CD4-positive, alpha-beta T cell treated with Interleukin-15 for 4 hours (primary cell): ENCODE results near the gene TRIOBP.
"Not testable (repeated sequence)": the region's sequence is repeated elsewhere in the genome, so short reads cannot be mapped to it uniquely, and the experiment has no call there.

Experiments
- DNase-seq: peaks from one replicate; pipeline ENCODE4 v3.0.0-alpha.2; 2020; ENCODE audit warnings: low spot score

The TRIOBP gene

DNA sequence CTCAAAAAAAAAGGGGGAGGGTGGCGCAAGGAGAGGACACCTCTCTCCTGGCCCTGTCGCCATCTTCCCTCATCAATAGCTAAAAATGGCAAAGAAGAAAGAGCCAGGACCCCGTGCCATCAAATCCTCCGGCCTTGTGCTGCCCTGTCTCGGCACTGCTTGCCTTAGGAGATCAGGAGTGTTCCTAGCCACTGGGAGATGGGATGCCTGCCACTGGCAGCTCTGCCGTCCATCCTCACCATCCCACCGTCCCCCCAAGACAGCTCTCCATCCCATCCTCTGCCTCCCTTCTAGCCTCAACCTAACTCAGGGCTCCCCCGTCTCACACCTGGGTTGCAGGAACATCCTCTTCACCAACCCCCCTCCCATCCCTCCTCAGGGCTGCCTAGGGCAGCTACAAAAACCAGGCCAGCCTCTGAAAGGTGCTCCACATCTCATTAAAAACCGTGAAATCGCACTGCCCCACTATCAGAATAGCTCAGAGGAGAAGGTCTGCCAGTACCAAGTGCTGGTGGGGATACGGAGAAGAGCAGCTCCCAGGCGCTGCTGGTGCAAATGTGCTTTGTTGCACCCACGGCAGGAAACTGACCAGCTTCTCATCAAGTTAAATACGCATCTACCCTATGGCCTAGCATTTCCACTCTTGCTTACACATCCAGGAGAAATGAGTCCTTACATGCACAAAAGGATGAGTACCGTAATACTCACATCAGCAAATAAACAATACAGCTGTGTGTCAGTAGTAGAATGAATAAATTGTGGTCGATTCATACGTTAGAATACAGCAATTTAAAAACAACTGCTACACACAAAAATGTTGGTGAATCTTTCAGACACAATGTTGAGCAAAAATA is 79.2 kb downstream of the TRIOBP start:
- DNase-seq = no peak

- no peak for DNase-seq
These were observed 79.8 kb downstream of the TRIOBP start for GRCh38 chr22:37776639-37777005.

GRCh38 chr22:37777122-37777687 is 80.4 kb downstream of the TRIOBP start:
- no peak for DNase-seq

DNA sequence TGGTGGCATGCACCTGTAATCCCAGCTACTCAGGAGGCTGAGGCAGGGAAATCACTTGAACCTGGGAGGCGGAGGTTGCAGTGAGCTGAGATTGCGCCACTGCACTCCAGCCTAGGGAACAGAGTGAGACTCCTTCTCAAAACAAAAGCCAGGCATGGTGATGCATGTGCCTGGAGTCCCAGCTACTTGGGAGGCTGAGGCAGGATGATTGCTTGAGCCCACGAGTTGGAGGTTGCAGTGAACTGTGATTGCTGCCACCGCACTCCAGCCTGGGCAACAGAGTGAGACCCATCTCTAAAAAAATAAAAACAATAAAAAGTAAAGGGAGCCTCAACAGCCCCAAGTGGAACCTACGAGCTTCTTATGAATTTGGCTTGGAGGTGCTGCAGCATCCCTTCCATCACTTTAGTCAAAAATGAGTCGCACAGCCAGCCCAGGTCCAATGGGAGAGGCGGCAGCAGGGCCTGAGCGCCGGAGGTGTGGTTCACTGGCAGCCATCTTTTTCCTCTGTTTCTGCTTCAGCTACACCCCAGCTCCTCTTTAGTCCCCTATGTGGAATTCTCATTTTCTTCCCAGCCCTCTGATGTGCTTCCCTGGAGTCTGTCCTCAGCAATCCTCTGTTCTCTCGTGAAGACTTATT is 81.6 kb downstream of the TRIOBP start:
- DNase-seq = no peak

DNA sequence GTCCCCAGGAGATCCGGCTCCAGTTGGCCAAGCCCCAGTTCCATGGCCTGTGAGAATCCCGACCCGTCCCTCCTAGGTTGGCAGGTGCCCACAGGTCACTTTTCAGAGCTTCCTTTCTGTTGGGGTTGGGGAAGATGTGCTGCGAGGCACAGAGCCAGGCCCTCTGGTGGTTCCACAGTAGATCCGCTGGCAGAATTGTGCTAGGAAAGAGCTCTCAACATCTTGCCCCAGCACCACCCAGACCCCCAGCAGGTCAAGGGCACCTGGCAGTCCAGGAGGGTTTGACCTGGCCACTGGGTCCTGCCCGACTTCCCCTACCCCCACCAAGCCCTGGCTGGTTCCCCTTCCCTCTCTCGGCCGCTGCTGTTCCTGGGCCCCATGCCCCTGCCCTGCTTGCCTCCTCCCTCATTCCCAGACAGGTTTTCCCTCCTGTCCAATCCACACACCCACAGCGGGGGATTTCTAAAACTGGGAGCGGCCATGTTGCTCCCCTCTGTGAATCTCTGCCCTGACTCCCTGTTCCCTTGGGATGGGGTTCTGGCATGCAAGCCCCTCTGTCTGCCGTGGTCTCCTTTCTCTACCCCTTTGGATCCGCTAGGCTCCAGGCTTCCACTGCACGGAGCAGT is 84.7 kb downstream of the TRIOBP start:
- no peak for DNase-seq

- no peak for DNase-seq
These were observed 85.7 kb downstream of the TRIOBP start for GRCh38 chr22:37782340-37783168.

- DNase-seq = no peak
These were observed 88.1 kb downstream of the TRIOBP start for GRCh38 chr22:37784829-37785495.

DNA sequence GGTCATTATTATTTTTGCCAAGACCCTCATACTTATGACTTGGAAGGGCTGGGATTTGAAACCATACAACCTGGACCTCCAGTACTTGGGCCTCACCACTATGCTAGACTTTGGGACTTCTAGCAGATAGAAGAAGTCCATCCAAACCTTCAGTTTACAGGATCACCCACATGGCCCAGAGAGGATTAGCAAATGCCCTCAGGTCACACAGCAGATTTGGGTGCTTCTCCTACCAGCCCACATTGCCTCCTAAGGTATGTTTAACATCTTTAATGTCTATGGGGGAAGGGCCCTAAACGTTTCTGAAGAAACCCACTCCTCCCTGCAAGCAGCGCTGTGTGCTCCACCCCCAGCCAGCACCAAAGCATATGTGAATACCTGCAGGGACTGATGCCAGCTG is 93.4 kb downstream of the TRIOBP start:
- no peak for DNase-seq

GRCh38 chr22:37792494-37792893 is 95.6 kb downstream of the TRIOBP start:
- no peak for DNase-seq

- DNase-seq = no peak
These were observed 97.5 kb downstream of the TRIOBP start for GRCh38 chr22:37794376-37794775.

DNA sequence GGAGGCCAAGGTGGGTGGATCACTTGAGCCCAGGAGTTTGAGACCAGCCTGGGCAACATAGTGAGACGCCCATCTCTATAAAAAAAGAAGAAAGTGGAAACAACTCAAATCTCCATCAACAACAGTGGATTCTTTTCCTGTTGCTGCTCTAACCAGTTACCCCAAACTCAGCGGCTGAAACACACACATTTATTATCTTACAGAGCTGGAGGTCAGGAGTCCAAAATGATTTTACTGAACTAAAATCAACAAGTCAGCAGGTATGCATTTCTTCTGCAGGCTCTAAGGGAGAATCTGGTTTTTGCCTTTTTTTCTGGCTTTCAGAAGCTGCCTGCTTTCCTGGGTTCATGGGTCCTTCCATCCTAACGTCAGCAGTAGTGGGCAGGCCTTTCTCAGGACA is 99.2 kb downstream of the TRIOBP start:
- no peak for DNase-seq

- not testable (repeated sequence) for DNase-seq
These were observed 100.4 kb downstream of the TRIOBP start for GRCh38 chr22:37797259-37797658.

DNA sequence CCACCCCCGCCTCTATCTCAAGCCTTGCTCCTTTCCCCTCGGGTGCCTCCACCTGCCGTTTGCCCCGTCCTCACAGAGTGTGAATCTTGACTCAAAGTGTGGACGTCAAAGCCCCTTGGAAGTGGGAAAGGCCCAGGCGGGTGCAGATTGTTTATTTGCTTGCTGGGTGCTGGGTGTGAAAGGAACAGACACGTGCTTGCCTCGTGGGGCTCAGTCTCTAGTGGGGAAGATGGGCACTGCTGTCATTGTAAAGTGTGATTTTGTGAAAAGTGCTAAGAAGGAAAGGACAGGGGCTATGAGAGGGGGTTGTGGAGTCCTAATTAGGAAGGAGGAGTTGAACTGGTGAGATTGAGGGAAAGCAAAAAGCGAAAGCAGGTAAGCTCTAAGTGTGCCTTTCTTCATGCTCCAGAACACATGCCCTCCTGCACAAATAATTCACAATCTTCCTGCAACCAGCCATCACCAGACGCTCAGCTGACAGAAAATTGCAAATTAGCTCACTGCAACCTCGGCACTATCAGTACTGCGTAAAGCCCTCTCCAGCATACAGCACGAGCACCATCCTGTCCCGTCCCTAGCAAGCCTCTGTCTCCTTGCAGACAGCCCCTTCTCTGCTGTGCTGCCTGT is 101.1 kb downstream of the TRIOBP start:
- no peak for DNase-seq

GRCh38 chr22:37799979-37800378 is 103.1 kb downstream of the TRIOBP start:
- not testable (repeated sequence) for DNase-seq

DNA sequence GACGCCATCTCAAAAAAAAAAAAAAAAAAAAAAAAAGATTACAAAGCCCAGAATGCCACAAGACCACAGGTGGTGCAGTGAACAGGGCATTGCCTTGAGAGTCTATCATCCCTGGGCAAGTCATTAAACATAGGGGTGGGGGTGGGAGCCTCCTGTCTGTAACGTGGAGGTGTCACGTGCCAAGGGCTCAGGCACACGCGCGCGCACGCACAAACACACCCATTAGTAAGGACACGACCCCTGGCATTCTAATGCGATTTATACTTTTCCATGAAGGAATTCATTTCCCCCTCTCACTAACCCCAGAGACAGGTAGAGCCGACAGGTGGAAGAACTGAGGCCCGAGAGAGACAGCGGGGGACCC is 105.1 kb downstream of the TRIOBP start:
- no peak for DNase-seq

GRCh38 chr22:37802310-37803194 is 105.7 kb downstream of the TRIOBP start:
- DNase-seq = no peak

DNA sequence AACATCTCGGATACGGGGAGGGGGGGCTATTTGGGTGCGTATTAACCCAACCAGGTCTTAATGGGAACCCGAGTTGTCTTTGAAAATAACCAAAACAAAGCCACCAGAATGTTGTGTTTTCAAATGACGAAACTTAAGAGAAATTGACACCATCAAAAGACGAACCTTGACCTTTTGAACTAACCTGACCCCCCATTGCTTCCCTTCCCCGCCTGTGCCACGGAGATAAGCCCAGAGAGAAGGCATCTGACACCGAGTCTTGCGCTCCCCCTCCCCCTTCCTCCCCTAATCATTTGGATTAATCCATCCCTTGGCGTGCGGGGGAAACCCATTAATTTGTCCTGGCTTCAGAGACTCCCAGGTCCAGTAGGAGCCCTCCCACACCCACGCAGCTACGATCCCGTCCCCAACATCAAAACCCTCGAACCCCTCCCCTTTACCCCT is 106.4 kb downstream of the TRIOBP start:
- DNase-seq = no peak

DNA sequence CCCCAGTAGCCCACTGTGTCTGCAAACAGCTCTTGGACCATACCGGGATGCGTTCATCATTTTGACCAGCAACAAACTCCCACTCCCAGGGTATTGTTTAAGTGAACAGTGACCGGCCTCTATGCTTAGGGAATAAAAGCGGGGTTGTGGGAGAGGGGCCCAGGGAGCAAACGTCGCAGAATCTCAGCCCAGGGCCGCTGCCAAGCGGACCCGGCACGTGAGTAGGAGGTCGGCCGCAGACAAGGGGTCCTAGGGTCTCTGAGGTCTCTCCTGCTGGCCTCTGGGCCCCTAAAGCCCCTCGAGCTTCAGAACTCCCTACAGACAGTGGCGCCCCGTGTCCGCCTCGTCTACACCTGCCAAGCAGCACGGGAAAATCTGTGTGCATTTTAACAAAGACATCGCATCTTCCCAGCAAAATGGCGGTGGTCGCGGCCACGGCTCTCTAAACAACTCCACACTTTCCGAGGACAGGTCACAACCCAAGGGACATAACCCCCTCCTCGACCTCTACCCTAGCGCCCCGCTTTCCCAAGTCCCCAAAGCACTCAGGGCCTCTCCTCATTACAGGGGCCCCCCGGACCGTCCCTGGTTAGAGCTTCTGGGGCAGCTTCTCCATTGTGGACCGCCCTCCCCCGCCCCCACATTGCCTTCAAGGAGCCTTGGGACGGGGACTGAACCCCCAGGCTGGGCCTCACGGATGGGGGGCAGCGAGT is 106.9 kb downstream of the TRIOBP start:
- DNase-seq = no peak

DNA sequence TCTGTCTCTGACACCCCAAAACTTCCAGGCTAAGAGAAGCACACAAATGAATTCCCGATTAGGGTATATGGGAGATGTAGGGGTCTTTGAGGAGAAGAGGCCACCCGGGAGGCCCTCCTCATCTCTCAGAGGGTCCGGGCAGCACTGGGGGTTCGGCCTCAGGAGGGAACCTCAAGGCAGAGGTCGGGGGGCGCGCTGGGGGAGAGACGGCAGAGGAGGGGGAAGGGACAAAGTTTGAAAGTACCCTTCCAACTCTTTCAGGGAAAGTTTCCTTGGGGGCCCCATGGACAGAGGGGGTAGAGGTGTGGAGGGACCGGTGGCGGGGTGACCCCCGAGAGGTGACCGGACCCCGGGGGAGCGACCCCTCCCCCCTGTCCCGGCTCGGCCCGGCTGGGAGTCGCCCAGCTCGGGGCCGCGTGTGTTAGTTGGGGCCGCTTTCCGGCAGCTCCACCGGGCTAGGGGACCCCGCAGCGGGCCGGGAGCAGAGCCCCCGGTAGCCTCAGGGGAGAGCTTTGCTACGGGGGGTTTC is 107.6 kb downstream of the TRIOBP start:
- no peak for DNase-seq
